Measurements from ENCODE around the gene HS3ST5. TPM values are rescaled to one million over a fixed set of nuclear protein-coding genes. Genes with fewer than 3 reads are reported as not detected.

Gene HS3ST5
- total and polyA plus RNA-seq, 4 donors: not detected

GRCh38 chr6:114195631-114196403, 147.0 kb downstream of the HS3ST5 start:
- 87% methylated on average over 7 of the region's 7 CpGs for WGBS
- no peak overlapping the region for H3K27ac ChIP-seq (ENCODE audit: low read depth in 1 of 2, low read length in 2 of 2)
- H3K4me1 ChIP-seq (ENCODE audit: control insufficient read depth in 4 of 4, insufficient read depth in 4 of 4, low read length in 3 of 4): no peaks in the 10 kb centered on the region
- no peaks in the 10 kb centered on the region for H3K27me3 ChIP-seq (ENCODE audit: control insufficient read depth in 4 of 4, insufficient read depth in 4 of 4, low read length in 3 of 4)
- H3K4me3 ChIP-seq (ENCODE audit: low read depth in 1 of 3, low read length in 3 of 3): no peak overlapping the region
- no peaks in the 10 kb centered on the region for H3K9me3 ChIP-seq (ENCODE audit: control insufficient read depth in 4 of 4, low read length in 3 of 4)
- no peak for TF ChIP-seq FOXA2 (IDR thresholded peaks at IDR 0.05)
- TF ChIP-seq GABPA (IDR thresholded peaks at IDR 0.05 in 1 of 2, conservative IDR thresholded peaks at IDR 0.05 in 1 of 2): no peak
- H3K9ac ChIP-seq (ENCODE audit: low read depth in 1 of 2, low read length in 2 of 2): no peak overlapping the region
- H3K36me3 ChIP-seq (ENCODE audit: control insufficient read depth in 4 of 4, insufficient read depth in 3 of 4, low read depth in 1 of 4, low read length in 3 of 4): no peaks in the 10 kb centered on the region
- no peak for DNase-seq (ENCODE audit: low spot score)

- DNase-seq (ENCODE audit: low spot score): no peak
- 73% methylated on average over 1 of the region's 1 CpG for WGBS
- H3K9ac ChIP-seq (ENCODE audit: low read depth in 1 of 2, low read length in 2 of 2): no peak overlapping the region
- no peak overlapping the region for H3K4me3 ChIP-seq (ENCODE audit: low read depth in 1 of 3, low read length in 3 of 3)
- TF ChIP-seq EGR1 (IDR thresholded peaks at IDR 0.05; ENCODE audit: low read depth in 2 of 2) (no peak), TAF1 (conservative IDR thresholded peaks at IDR 0.05) (no peak), CTCF (IDR thresholded peaks at IDR 0.05; ENCODE audit: low read depth, low read length, missing input control) (no peak), NR2F2 (IDR thresholded peaks at IDR 0.05) (no peak), SP1 (IDR thresholded peaks at IDR 0.05) (no peak), RAD21 (IDR thresholded peaks at IDR 0.05) (no peak), RXRA (IDR thresholded peaks at IDR 0.05) (no peak)
- no peaks in the 10 kb centered on the region for H3K27me3 ChIP-seq (ENCODE audit: control insufficient read depth in 4 of 4, insufficient read depth in 4 of 4, low read length in 3 of 4)
- no peak overlapping the region for H3K27ac ChIP-seq (ENCODE audit: low read depth in 1 of 2, low read length in 2 of 2)
- no peaks in the 10 kb centered on the region for H3K36me3 ChIP-seq (ENCODE audit: control insufficient read depth in 4 of 4, insufficient read depth in 3 of 4, low read depth in 1 of 4, low read length in 3 of 4)
- H3K9me3 ChIP-seq (ENCODE audit: control insufficient read depth in 4 of 4, low read length in 3 of 4): no peaks in the 10 kb centered on the region
- no peaks in the 10 kb centered on the region for H3K4me1 ChIP-seq (ENCODE audit: control insufficient read depth in 4 of 4, insufficient read depth in 4 of 4, low read length in 3 of 4)
Measured at GRCh38 chr6:114195027-114195365, 147.8 kb downstream of the HS3ST5 start.

GRCh38 chr6:114194362-114195026, 148.3 kb downstream of the HS3ST5 start:
- no peak for TF ChIP-seq EGR1 (IDR thresholded peaks at IDR 0.05; ENCODE audit: low read depth in 2 of 2)
- no peak for TF ChIP-seq MAX (IDR thresholded peaks at IDR 0.05)
- TF ChIP-seq SP1 (IDR thresholded peaks at IDR 0.05): no peak
- TF ChIP-seq YY1 (IDR thresholded peaks at IDR 0.05): no peak
- no peak for TF ChIP-seq HNF4G (IDR thresholded peaks at IDR 0.05)
- TF ChIP-seq FOXA2 (IDR thresholded peaks at IDR 0.05): no peak
- TF ChIP-seq REST (IDR thresholded peaks at IDR 0.05): no peak
- no peak for TF ChIP-seq HNF4A (conservative IDR thresholded peaks at IDR 0.05)
- TF ChIP-seq ZBTB33 (IDR thresholded peaks at IDR 0.05): no peak
- TF ChIP-seq RXRA (IDR thresholded peaks at IDR 0.05): no peak
- no peak for TF ChIP-seq ATF3 (IDR thresholded peaks at IDR 0.05)
- no peak for TF ChIP-seq CTCF (IDR thresholded peaks at IDR 0.05; ENCODE audit: low read depth, low read length, missing input control)
- Histone ChIP-seq H3K4me3 (ENCODE audit: low read depth in 1 of 3, low read length in 3 of 3) (no peak overlapping the region), H3K4me1 (ENCODE audit: control insufficient read depth in 4 of 4, insufficient read depth in 4 of 4, low read length in 3 of 4) (no peaks in the 10 kb centered on the region), H3K27ac (ENCODE audit: low read depth in 1 of 2, low read length in 2 of 2) (no peak overlapping the region), H3K9me3 (ENCODE audit: control insufficient read depth in 4 of 4, low read length in 3 of 4) (no peaks in the 10 kb centered on the region), H3K9ac (ENCODE audit: low read depth in 1 of 2, low read length in 2 of 2) (no peak overlapping the region), H3K27me3 (ENCODE audit: control insufficient read depth in 4 of 4, insufficient read depth in 4 of 4, low read length in 3 of 4) (no peaks in the 10 kb centered on the region), H3K36me3 (ENCODE audit: control insufficient read depth in 4 of 4, insufficient read depth in 3 of 4, low read depth in 1 of 4, low read length in 3 of 4) (no peaks in the 10 kb centered on the region)
- 69% methylated on average over 4 of the region's 4 CpGs for WGBS
- peak; percentile 56 for DNase-seq (ENCODE audit: low spot score)
